MM.1S (cell line): ENCODE measurements around the gene SEC61B.
A peak's percentile ranks its signal among the peaks of the same experiment; 100 is the strongest.

ENCODE experiments used
- DNase-seq: peaks from one replicate; pipeline ENCODE4 v3.0.0-alpha.2; 2015
- H2AFZ ChIP-seq: fragments of 300-600 bp; sonication (generic); 2 replicates; pipeline ENCODE4 v1.6.0; 2016; ENCODE audit warnings: antibody characterized with exemption, low read length
- H3F3A ChIP-seq: fragments of 300-600 bp; sonication (generic); 2 replicates; pipeline ENCODE4 v1.6.1; 2016; ENCODE audit warnings: mild to moderate bottlenecking, antibody characterized with exemption, low read length, moderate library complexity, mixed read lengths; ENCODE audit not compliant: insufficient read depth
- H3K27ac ChIP-seq: fragments of 300-600 bp; sonication (generic); 2 replicates; pipeline ENCODE4 v1.5.1; 2016; ENCODE audit warnings: mild to moderate bottlenecking, low read length
- H3K27me3 ChIP-seq: fragments of 300-600 bp; sonication (generic); replicated peaks from 2 replicates; pipeline ENCODE4 v1.6.0; 2016; ENCODE audit warnings: low read length; ENCODE audit not compliant: insufficient read depth
- H3K36me3 ChIP-seq: fragments of 300-600 bp; sonication (generic); replicated peaks from 2 replicates; pipeline ENCODE4 v1.6.1; 2016; ENCODE audit warnings: mild to moderate bottlenecking, low read length, mixed read lengths; ENCODE audit not compliant: insufficient read depth
- H3K4me1 ChIP-seq: fragments of 300-600 bp; sonication (generic); 2 replicates; pipeline ENCODE4 v1.6.1; 2016; ENCODE audit warnings: low read length, mixed read lengths
- H3K4me2 ChIP-seq: fragments of 300-600 bp; sonication (generic); 2 replicates; pipeline ENCODE4 v1.6.0; 2016; ENCODE audit warnings: low read depth, low read length
- H3K4me3 ChIP-seq: fragments of 300-600 bp; sonication (generic); 2 replicates; pipeline ENCODE4 v1.5.1; 2016; ENCODE audit warnings: low read length, mixed read lengths
- H3K79me2 ChIP-seq: fragments of 300-600 bp; sonication (generic); 2 replicates; pipeline ENCODE4 v1.6.1; 2016; ENCODE audit warnings: mixed run types, low read length, mixed read lengths
- H3K9ac ChIP-seq: fragments of 300-600 bp; sonication (generic); 2 replicates; pipeline ENCODE4 v1.6.1; 2016; ENCODE audit warnings: low read length, mixed read lengths
- H3K9me2 ChIP-seq: fragments of 300-600 bp; sonication (generic); replicated peaks from 2 replicates; pipeline ENCODE4 v1.6.1; 2016; ENCODE audit warnings: mild to moderate bottlenecking, low read length, mixed read lengths; ENCODE audit not compliant: insufficient read depth
- H3K9me3 ChIP-seq: fragments of 300-600 bp; sonication (generic); replicated peaks from 2 replicates; pipeline ENCODE4 v1.6.1; 2016; ENCODE audit warnings: mild to moderate bottlenecking, low read length, mixed read lengths; ENCODE audit not compliant: insufficient read depth
- H4K20me1 ChIP-seq: fragments of 300-600 bp; sonication (generic); 2 replicates; pipeline ENCODE4 v1.6.1; 2016; ENCODE audit warnings: mild to moderate bottlenecking, low read length, moderate library complexity, mixed read lengths; ENCODE audit not compliant: insufficient read depth
- EZH2 ChIP-seq: fragments of 300-600 bp; sonication (generic); optimal IDR thresholded peaks from 2 replicates; pipeline ENCODE3; 2017; ENCODE audit warnings: low read depth, mild to moderate bottlenecking, antibody characterized with exemption, low read length, mixed read lengths
- EZH2phosphoT487 ChIP-seq: fragments of 300-600 bp; sonication (generic); IDR thresholded peaks from 2 replicates; pipeline ENCODE4 v1.6.1; 2018; ENCODE audit warnings: antibody characterized with exemption, low read length
- TF ChIP-seq, protein P1 (sequence below): fragments of 300-600 bp; sonication (generic); IDR thresholded peaks from 2 replicates; pipeline ENCODE4 v1.5.1; 2016; ENCODE audit warnings: antibody characterized with exemption, low read length, mixed read lengths

The SEC61B gene

DNA sequence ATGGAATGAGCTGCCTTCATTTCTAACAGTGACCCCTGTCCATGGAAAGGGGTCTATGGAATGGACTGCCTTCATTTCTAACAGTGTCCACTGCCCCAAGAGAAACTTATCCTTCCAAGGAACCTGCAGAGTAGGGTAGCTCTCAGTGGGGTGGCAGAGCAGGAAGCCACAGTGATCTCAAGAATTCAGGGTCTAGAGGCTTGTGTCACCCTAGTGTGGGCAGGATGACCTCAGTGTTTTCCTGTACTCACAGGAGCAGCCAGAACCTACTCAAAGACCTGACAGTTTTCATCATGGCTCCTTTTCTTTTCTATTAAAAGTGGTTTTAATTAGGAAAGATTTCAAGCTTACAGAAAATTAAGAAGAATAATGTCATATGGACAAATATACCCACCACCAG is 27.5 kb downstream of the SEC61B start:
- H3K9ac ChIP-seq: no peak overlapping the region
- H3K27ac ChIP-seq: no peak overlapping the region
- H3K4me3 ChIP-seq: no peak overlapping the region
- H4K20me1 ChIP-seq: no peaks in the 10 kb centered on the region
- no peaks in the 10 kb centered on the region for H3K9me2 ChIP-seq
- no peaks in the 10 kb centered on the region for H3K36me3 ChIP-seq
- no peaks in the 10 kb centered on the region for H3K9me3 ChIP-seq
- no peaks in the 10 kb centered on the region for H3K79me2 ChIP-seq
- no peak overlapping the region for H3K4me2 ChIP-seq
- peaks cover 38% of the 10 kb centered on the region for H3K4me1 ChIP-seq
- peaks cover 13% of the 10 kb centered on the region for H3F3A ChIP-seq
- peak; percentile 29 for DNase-seq
- H2AFZ ChIP-seq: no peak overlapping the region
- TF ChIP-seq, protein P1, sequence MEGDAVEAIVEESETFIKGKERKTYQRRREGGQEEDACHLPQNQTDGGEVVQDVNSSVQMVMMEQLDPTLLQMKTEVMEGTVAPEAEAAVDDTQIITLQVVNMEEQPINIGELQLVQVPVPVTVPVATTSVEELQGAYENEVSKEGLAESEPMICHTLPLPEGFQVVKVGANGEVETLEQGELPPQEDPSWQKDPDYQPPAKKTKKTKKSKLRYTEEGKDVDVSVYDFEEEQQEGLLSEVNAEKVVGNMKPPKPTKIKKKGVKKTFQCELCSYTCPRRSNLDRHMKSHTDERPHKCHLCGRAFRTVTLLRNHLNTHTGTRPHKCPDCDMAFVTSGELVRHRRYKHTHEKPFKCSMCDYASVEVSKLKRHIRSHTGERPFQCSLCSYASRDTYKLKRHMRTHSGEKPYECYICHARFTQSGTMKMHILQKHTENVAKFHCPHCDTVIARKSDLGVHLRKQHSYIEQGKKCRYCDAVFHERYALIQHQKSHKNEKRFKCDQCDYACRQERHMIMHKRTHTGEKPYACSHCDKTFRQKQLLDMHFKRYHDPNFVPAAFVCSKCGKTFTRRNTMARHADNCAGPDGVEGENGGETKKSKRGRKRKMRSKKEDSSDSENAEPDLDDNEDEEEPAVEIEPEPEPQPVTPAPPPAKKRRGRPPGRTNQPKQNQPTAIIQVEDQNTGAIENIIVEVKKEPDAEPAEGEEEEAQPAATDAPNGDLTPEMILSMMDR: no peak
- TF ChIP-seq EZH2 (no peak), EZH2phosphoT487 (no peak)
- H3K27me3 ChIP-seq: no peaks in the 10 kb centered on the region

DNA sequence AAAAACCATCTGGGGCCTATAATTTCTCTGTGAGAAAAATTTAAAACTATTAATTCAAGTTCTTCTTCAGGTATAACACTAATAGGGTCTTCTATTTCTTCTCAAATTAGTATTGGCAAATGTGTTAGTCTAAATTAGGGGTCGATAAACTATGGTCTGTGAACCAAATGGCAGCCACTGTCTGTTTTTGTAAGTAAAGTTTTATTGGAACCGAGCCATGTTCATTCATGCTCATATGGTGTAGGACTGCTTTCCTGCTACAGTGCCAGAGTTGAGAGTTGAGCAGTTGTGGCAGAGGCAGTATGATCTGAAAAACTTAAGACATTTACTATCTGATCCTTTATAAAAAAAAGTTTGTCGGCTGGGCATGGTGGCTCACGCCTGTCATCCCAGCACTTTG is 29.1 kb downstream of the SEC61B start:
- Histone ChIP-seq H3K9ac (no peak overlapping the region), H3K9me2 (no peaks in the 10 kb centered on the region), H3K9me3 (no peaks in the 10 kb centered on the region), H3K4me3 (no peak overlapping the region), H3K79me2 (no peaks in the 10 kb centered on the region), H3K4me2 (no peak overlapping the region), H3K4me1 (peaks cover 27% of the 10 kb centered on the region), H3K27ac (no peak overlapping the region), H3K27me3 (no peaks in the 10 kb centered on the region), H4K20me1 (no peaks in the 10 kb centered on the region), H3F3A (peaks cover 13% of the 10 kb centered on the region), H2AFZ (no peak overlapping the region), H3K36me3 (no peaks in the 10 kb centered on the region)
- TF ChIP-seq, protein P1: no peak
- TF ChIP-seq EZH2phosphoT487 (no peak), EZH2 (no peak)
- no peak for DNase-seq

DNA sequence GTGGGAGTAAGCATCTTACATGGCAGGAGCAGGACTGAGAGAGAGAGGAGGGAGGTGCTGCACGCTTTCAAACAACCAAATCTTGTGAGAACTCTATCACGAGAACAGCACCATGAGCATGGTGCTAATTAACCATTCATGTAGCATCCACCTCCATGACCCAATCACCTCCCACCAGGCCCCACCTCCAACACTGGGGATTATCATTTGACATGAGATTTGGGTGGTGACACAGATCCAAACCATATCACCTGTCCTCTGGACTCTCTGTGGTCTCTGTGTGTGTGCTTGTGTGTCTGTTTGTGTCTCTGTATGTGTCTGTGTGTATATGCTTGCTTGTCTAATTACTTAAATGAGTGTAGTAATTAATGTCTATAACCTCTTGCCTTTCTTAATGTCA is 31.1 kb downstream of the SEC61B start:
- H3K27ac ChIP-seq: peak overlapping the region; percentile 95
- H3K79me2 ChIP-seq: no peaks in the 10 kb centered on the region
- no peaks in the 10 kb centered on the region for H3K9me3 ChIP-seq
- no peaks in the 10 kb centered on the region for H3K9me2 ChIP-seq
- no peaks in the 10 kb centered on the region for H3K36me3 ChIP-seq
- peak overlapping the region; percentile 76 for H3K9ac ChIP-seq
- H3K27me3 ChIP-seq: no peaks in the 10 kb centered on the region
- DNase-seq: no peak
- H3K4me1 ChIP-seq: peaks cover 27% of the 10 kb centered on the region
- TF ChIP-seq EZH2phosphoT487 (no peak), EZH2 (no peak)
- TF ChIP-seq, protein P1: no peak
- peak overlapping the region; percentile 74; the same call in 1 of the 2 replicates for H2AFZ ChIP-seq
- peak overlapping the region; percentile 32 for H3K4me3 ChIP-seq
- H3F3A ChIP-seq: peaks cover 13% of the 10 kb centered on the region
- H3K4me2 ChIP-seq: peak overlapping the region; percentile 80
- no peaks in the 10 kb centered on the region for H4K20me1 ChIP-seq
